Activated CD8-positive, alpha-beta memory T cell treated with anti-CD3 and anti-CD28 coated beads, Interleukin-2, amount 50 U/mL, for 4 hours (primary cell): Measurements from ENCODE around the gene GLDN.

ENCODE experiments used
- DNase-seq: peaks from one replicate; pipeline ENCODE4 v3.0.0-alpha.2; 2020

GLDN gene

DNA sequence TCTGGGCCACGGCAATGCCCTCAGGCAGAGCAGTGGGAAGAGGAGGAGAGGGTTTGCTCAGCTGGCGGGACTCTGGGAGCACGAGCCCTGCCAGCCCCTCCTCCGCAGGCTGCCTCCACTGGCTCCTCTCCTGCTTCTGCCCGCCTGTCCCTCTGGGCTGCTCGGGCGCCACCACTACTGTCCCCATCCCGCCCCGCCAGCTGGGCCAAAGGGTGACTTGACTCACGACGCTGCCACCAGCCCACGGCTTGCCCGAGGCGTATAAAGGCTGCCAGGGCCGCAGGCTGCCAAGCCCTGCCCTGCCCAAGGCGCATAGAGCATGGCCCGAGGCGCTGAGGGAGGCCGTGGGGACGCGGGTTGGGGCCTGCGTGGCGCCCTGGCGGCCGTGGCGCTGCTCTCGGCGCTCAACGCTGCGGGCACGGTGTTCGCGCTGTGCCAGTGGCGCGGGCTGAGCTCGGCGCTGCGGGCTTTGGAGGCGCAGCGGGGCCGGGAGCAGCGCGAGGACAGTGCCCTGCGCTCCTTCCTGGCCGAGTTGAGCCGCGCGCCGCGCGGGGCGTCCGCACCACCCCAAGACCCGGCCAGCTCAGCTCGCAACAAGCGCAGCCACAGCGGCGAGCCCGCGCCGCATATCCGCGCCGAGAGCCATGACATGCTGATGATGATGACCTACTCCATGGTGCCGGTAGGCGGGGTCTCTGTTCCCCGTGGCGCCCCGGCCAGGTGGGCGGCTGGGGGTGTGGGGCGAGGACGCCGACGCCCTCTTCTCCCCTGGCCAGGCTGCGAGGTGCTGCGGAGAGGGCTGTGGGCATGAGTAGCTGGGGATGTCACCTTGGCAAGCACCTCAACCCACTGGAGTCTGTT is at the start of gene GLDN:
GLDN (plus strand) TSS at position 290 of the 861 bp plus-strand sequence; CDS start at position 320, 30 bp downstream.
- DNase-seq = no peak

GRCh38 chr15:51298620-51299019 is 42.8 kb upstream of the GLDN start:
- no peak for DNase-seq

GRCh38 chr15:51299187-51300015 is 42.1 kb upstream of the GLDN start:
- DNase-seq = no peak

- no peak for DNase-seq
Measured at GRCh38 chr15:51302480-51302879, 39.0 kb upstream of the GLDN start.

DNA sequence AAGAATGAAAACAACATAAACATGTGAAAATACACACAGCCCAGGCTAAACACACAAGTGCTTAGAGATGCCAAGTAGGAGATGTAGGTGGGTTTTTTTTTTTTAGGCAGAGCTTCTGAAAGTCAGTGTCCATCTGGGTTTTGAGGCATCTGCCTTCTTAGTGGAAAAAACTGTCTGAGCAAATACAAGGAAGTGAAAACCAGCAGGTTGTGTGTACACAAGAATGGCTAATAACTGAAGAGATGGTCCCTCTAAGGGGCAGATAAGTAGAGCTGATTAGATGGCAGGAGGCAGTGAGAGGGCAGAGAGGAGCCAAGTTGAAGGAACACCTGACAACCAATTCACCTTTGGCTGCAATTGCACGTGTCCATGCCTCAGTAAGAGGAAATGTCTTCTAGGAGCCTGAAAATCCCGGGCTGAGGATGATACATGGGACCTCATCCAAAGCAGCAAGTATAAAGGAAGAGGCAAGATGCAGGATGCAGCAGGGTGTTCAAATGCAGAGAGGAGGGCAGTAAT is 37.9 kb upstream of the GLDN start:
- DNase-seq = no peak

GRCh38 chr15:51307325-51307724 is 34.1 kb upstream of the GLDN start:
- DNase-seq = no peak

DNA sequence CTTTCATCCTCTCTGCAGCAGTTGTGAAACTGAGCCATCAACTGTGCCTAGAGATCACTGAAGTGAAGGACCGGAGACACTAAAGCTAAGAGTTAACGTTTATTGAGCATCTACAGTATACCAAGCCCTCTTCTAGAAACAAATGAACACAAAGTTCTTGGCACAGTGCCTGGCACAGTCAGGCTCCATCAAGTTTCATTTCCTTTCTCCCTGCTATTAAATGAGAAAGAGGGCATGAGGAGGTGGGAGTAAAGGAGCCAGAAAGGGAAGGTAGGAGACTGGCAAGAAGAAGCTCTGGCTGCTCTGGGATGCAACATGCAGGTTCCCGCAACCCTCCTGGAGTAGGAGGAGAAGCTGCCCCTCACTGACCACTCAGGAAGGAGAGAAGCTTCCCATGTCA is 33.6 kb upstream of the GLDN start:
- DNase-seq = no peak

DNA sequence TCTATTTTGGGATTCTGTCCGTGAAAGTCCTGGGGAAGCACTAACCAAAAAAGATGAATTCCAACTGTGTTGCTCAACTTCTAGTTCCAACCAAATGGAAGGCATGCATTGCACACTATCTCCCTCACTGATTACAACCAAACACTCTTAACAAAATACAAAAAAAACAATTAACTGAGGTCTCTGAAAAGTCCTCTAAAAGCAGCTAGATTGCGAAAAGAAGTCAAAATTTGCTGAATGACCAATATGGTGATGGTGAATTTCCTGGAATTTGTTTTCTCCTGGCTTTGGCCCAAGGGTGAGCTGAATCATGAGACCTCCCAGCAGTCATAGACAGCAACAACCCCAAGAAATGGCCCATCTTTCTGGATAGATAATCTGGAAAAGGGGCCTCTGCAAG is 31.4 kb upstream of the GLDN start:
- no peak for DNase-seq

- DNase-seq = no peak
Measured at GRCh38 chr15:51311510-51311909, 29.9 kb upstream of the GLDN start.

- DNase-seq = no peak
Measured at GRCh38 chr15:51312166-51313073, 29.0 kb upstream of the GLDN start.

- no peak for DNase-seq
Measured at GRCh38 chr15:51313074-51313393, 28.4 kb upstream of the GLDN start.

DNA sequence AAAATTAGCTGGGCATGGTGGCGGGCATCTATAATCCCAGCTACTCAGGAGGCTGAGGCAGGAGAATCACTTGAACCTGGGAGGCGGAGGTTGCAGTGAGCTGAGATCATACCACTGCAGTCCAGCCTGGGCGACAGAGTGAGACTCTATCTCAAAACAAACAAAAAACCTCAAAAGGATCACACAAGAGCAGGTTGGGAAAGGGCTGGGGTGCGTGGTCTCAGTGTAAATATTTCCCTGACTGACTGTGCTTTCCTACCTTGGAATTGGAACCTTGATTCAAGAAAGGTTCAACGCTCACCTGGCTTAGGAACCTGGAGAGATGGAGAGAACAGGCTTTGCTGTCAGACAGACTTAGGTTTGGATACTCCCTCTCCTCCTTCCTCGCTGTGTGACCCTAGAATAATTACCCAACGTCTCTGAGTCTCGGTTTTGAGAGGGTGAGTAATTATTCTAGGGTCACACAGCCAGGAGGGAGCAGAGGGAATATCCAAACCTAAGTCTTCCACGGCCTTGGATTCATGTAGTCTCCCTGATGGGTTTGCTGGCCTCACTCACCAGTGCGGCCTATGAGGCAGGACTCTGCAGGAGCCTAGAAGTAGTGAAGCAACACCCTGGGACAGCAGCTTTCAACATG is 27.7 kb upstream of the GLDN start:
- no peak for DNase-seq

GRCh38 chr15:51314391-51315337 is 26.8 kb upstream of the GLDN start:
- no peak for DNase-seq

DNA sequence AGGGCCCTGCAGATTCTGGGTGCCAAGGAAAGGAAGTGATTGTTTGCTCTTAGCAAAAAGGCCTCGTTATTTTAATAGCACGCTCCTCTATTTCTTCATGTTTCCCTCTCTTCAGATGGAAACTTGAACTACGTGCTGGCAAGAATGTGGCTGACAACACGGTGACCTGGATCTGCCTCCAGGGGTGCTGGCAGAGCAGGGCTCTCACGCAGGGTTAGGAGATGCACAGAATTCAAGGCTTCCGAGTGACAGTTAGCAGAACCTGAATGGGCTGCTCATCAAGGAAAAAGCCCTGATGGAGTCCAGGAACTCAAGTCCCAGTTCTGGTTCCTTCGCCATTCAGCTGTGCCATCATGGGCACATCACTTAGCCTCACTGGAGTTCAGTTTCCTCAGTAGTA is 25.7 kb upstream of the GLDN start:
- no peak for DNase-seq

GRCh38 chr15:51316636-51317035 is 24.8 kb upstream of the GLDN start:
- DNase-seq = no peak

DNA sequence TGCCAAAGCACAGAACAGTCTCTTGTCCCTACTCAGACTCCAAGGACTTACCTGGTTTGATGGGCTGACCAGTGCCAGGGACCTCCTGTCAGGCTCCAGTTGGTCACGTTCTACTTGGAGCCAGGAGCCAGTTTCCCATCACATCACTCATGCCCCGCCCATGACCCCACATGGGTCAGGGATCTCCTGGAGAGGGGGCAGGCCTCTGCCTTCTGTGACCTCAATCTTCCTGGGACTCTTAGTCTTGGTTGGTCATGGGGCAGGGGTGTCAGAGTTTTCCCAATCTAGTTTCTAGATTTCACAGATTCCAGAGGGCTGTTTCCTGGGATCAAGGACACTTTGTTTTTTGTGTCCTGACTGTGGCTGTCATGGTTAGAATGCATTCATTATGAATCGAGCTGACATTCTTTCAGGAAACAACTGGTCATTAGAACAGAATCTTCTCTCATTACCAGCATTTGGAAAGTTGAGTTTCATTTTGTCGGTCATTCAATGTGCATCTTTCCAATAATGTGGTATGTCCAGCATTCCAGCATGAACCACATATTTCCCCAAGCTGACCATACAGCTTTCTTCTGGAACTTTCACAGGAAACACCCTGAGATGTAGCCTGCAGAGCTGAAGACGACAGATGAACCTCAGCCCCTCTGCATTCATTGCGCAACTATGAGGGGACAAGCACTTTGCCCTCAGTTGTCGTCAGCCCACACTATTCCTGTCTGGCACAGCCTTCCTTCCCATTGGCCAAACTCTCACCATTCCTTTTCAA is 22.9 kb upstream of the GLDN start:
- DNase-seq = no peak

GRCh38 chr15:51319539-51319938 is 21.9 kb upstream of the GLDN start:
- no peak for DNase-seq

DNA sequence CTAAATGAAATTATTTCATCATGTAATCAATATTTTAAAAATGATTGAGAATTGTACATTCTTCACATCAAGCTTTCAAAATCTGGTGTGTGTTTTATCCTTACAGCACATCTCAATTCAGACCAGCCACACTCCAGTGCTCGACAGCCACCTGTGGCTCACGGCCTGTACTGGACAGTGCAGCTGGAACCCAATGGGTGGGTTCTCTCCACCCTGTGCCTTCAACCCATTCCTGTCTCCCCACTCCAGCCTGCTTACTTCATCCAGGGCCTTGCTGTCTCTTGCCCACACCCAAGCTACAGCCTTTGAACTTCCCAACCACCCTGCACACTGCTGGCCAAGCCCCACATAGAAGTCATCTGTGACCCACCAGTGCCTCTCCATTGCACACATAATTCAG is 20.6 kb upstream of the GLDN start:
- DNase-seq = no peak

GRCh38 chr15:51321316-51321715 is 20.1 kb upstream of the GLDN start:
- DNase-seq = no peak

DNA sequence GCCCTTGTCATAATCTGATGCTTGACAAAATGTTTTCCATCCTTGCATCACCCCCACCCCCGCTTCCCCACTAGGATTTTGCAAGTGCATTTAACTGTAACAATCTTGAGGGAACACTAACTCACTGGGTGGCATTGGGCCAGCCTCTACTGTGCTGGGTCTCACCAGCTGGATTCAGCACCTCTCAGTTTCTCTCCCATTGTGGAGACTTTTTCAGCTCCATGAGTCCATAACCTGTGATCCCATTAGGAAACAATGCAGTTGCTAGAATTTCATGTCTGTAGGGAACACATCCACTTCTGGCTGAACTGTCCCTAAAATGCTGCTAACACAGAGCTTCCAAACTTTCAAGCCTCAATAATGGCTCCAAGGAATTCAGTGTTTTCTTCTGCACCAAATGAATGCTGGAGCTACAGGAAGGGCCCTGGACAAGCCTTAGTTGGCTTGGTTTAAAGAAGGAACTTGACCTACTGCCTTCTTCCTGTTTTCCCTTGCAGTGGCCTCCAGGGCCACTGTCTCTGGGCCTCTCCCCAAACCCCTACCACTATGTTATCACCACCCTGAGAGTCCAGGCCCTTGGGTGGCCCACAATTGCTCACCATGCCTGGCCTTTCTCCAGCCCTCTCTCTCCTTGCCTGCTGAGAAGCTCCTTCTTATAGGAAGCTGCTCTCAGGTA is 18.7 kb upstream of the GLDN start:
- DNase-seq = no peak
